ENCODE results near the gene TDRD10.
A peak's percentile ranks its signal among the peaks of the same experiment; 100 is the strongest.

Gene TDRD10

GRCh38 chr1:154547105-154547732 lies 45.2 kb downstream of the TDRD10 start:
- DNase-seq = no peak
- in situ Hi-C loops (cut with MboI; ENCODE audit: low pct_unique_long_range_greater_than_20kb, low sequenced_read_pairs) = no loop called here

- no peak for DNase-seq
- in situ Hi-C loops (cut with MboI; ENCODE audit: low pct_unique_long_range_greater_than_20kb, low sequenced_read_pairs) = no loop called here
Measured at GRCh38 chr1:154548028-154548427, 46.0 kb downstream of the TDRD10 start.

GRCh38 chr1:154549202-154549770 lies 47.3 kb downstream of the TDRD10 start:
- in situ Hi-C loops (cut with MboI; ENCODE audit: low pct_unique_long_range_greater_than_20kb, low sequenced_read_pairs) = no loop called here

GRCh38 chr1:154550070-154550469 lies 48.1 kb downstream of the TDRD10 start:
- in situ Hi-C loops (cut with MboI; ENCODE audit: low pct_unique_long_range_greater_than_20kb, low sequenced_read_pairs) = no loop called here
- DNase-seq = no peak

More at GRCh38 chr1:154549202-154549770, 47.3 kb downstream of the TDRD10 start:
- DNase-seq = no peak

- in situ Hi-C loops (cut with MboI; ENCODE audit: low pct_unique_long_range_greater_than_20kb, low sequenced_read_pairs) = no loop called here
- no peak for DNase-seq
Measured at GRCh38 chr1:154550657-154551056, 48.6 kb downstream of the TDRD10 start.

DNA sequence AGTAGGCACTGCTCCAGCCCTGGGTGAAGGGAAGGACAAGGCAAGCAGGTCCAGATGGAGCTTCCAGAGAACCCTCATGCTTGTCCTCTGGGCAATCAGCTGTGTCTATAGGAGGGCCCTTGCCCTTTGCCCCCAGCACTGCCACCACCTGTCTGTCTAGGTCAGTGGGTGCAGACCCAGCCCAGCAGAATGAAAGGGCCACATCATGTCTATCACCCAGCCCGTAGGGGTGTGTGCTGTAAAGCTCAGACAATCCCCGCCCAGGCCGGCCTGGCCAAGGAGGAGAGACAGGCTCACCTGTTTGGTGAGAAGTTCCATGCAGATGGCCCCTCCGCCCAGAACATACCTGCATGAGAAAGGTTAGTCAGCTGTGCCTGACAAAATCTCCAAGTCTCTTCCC lies 49.5 kb downstream of the TDRD10 start:
- in situ Hi-C loops (cut with MboI; ENCODE audit: low pct_unique_long_range_greater_than_20kb, low sequenced_read_pairs) = no loop called here
- DNase-seq = no peak

GRCh38 chr1:154552036-154552435 lies 50.0 kb downstream of the TDRD10 start:
- in situ Hi-C loops (cut with MboI; ENCODE audit: low pct_unique_long_range_greater_than_20kb, low sequenced_read_pairs) = no loop called here

GRCh38 chr1:154553056-154554030 lies 51.3 kb downstream of the TDRD10 start:
- in situ Hi-C loops (cut with MboI; ENCODE audit: low pct_unique_long_range_greater_than_20kb, low sequenced_read_pairs) = no loop called here
- DNase-seq = no peak

More at GRCh38 chr1:154552036-154552435, 50.0 kb downstream of the TDRD10 start:
- DNase-seq = no peak

- in situ Hi-C loops (cut with MboI; ENCODE audit: low pct_unique_long_range_greater_than_20kb, low sequenced_read_pairs) = no loop called here
- no peak for DNase-seq
Measured at GRCh38 chr1:154556422-154556821, 54.4 kb downstream of the TDRD10 start.

DNA sequence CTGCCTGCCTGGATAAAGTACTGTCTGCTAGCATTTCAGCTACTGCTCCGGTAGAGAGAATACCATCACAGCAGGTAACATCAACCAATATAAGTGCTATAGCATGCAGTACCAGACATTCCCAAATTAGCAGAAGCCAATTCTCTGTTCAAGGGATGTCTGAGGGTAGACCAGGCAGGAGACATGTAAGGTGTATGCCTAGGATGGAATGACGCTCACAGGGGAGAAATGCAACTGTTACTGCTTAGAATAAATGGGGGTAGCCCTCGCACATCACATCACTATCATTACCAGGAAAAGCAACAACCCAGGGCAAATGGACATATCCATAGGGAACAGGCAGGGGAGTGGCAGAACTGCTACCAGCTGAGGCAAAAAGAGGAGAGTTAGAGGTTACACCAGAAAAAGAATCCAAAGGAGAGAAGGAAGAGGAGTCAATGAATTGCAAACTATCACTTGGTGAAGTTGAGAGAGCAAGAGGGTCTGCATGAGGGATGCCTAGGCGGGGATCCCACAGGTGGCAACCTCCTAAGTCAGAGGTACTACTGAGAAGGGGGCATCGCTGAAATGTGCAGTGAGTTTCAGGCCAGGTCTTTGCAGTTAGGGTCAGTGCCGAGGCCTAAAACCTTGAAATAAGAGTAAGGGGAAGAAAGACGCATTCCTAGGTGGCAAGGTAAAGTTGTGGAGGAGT lies 55.4 kb downstream of the TDRD10 start:
- DNase-seq = no peak
- in situ Hi-C loops (cut with MboI; ENCODE audit: low pct_unique_long_range_greater_than_20kb, low sequenced_read_pairs) = no loop called here

DNA sequence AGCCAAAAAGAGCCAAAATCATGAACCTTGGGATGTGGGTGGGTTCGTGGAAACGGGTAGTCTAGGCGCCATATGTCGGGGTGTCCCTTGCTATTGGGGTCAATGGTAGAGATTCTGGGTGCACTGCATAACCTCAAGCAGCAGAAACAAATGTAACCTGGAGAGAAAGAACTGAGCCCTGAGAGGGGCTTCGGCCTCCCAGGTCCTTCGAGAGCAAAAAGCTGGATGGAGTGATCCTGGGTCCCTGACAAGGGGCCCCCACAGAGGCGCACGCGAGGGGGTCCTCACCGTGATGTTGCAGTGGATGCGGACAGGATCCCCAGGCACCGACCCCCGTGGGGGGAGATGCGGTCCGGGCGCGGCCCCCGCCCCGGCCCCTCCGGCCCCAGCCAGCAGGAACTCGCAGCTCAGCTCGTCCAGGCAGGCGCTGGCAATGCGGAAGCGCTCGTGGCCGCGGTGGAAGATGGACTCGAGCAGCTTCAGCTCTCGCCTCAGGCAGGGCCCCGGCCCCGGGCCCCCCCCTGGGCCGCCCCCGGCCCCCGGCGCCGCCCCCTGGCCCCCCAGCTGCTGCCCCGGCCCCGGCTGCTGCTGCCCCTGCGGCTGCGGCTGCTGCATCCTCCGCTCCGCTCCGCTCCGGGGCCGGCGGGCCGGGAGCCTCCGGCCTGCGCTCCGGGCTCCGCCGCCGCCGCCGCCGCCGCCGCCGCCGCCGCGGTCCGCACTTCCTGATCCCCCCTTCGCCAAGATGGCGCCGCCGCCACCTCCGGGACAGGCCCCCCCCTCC lies 56.1 kb downstream of the TDRD10 start, which contains the start of gene UBE2Q1:
Gene UBE2Q1, minus strand, starts transcription at position 724 of the 781 bp plus-strand sequence. Its CDS starts 109 bp downstream, at position 615.
- no peak for DNase-seq
- in situ Hi-C loops (cut with MboI; ENCODE audit: low pct_unique_long_range_greater_than_20kb, low sequenced_read_pairs) = no loop called here

GRCh38 chr1:154558720-154559465 lies 56.9 kb downstream of the TDRD10 start:
- DNase-seq = peak; percentile 99
- in situ Hi-C loops (cut with MboI; ENCODE audit: low pct_unique_long_range_greater_than_20kb, low sequenced_read_pairs) = no loop called here

- in situ Hi-C loops (cut with MboI; ENCODE audit: low pct_unique_long_range_greater_than_20kb, low sequenced_read_pairs) = no loop called here
- DNase-seq = peak; percentile 89
Measured at GRCh38 chr1:154559466-154560044, 57.5 kb downstream of the TDRD10 start.

DNA sequence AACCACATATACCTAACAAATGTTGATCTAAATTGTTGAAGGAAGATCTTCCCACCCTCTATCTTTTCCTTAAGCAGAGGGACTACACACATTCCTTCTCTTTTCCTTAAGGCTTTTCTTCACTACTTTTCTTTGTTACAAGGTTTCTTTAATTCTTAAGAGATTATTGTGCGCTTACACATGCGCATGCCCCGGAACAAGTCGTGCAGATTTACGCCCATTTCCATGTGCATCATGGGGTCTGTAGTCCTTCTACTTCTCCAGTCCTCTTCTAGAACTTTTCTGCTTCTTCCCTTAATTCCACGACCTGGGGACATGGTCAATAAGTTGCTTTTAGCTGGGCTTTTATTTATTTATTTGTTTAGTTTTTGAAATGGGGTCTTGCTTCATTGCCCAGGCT lies 63.9 kb downstream of the TDRD10 start:
- in situ Hi-C loops (cut with MboI; ENCODE audit: low pct_unique_long_range_greater_than_20kb, low sequenced_read_pairs) = no loop called here

DNA sequence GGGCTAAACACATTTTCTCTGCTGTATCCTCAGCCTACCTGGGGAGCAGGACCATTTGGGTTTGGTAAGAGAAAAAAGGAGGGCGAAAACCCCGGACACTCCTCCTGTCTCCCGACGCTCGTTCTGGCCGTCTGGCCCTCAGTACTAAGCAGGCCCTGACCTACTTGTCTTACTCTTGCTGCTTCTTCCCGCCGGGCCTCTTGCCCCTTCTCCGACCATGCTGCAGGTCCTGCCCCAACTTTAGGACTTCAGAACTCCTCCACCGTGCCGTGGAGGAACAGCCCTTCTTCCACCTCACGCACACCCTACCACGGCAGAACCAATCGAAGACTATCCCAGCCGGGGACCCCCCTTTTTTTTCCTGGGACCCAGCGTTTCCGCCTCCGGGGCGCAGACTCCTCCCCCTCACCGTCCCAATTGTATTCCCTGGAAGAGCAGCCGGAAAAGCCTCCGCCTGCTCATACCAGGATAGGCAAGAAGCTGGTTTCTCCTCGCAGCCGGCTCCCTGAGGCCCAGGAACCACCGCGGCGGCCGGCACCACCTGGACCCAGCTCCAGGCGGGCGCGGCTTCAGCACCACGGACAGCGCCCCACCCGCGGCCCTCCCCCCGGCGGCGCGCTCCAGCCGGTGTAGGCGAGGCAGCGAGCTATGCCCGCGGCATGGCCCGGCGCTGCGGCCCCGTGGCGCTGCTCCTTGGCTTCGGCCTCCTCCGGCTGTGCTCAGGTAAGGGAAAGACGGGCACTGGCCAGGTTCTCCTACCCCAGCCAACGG lies 65.6 kb downstream of the TDRD10 start, which contains the start of gene CHRNB2:
Gene CHRNB2, plus strand, starts transcription at position 393 of the 771 bp plus-strand sequence. Its CDS starts 267 bp downstream, at position 660.
- DNase-seq = peak; percentile 57
- in situ Hi-C loops (cut with MboI; ENCODE audit: low pct_unique_long_range_greater_than_20kb, low sequenced_read_pairs) = no loop called here

More for the DNA sequence above, 63.9 kb downstream of the TDRD10 start:
- DNase-seq = no peak

DNA sequence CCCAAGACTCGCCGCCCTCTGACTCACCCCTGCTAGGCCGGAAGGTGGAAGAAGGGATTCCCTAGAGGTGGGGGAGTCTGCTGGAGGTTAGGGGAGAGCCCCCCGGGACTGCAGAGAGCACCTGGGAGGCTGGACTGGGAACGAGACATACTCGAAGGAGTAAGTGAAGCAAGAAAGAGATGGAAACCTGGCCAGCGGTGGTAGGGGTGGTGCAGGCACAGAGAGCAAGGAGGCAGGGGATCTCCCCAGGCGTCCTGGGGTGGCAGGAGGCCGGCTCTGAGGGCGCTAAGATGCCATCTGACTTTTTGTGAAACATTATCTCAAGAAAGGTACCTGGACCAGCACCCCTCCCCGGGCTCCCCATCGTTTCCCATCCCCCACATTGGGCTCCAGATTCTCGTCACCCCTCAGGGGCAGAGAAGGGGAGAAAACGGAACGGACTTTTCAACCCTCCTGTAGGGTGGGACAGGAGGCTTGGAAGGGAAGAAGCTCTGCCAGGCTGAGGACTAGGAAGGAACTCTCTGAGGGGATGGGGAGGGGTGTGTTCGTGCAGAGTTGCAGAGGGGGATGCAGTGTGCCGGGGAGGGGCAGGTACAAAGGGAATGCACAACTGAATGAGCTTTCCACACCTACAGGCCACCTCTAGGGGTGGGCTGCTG lies 66.3 kb downstream of the TDRD10 start:
- in situ Hi-C loops (cut with MboI; ENCODE audit: low pct_unique_long_range_greater_than_20kb, low sequenced_read_pairs) = no loop called here
- no peak for DNase-seq
